NCI-H2171 (cell line): ENCODE data around the gene OBSL1.

Experiments used
- DNase-seq: peaks from one replicate; lab custom pipeline; 2025; lab: John Stamatoyannopoulos, UW

Gene OBSL1

GRCh38 chr2:219511547-219512325 is 59.6 kb downstream of the OBSL1 start:
- peak; percentile 62 for DNase-seq

GRCh38 chr2:219510512-219511135 is 60.7 kb downstream of the OBSL1 start:
- no peak for DNase-seq

GRCh38 chr2:219509780-219510511 is 61.4 kb downstream of the OBSL1 start:
- peak; percentile 38 for DNase-seq

GRCh38 chr2:219508971-219509779 is 62.2 kb downstream of the OBSL1 start:
- DNase-seq = peak; percentile 62

GRCh38 chr2:219508444-219508734 is 63.0 kb downstream of the OBSL1 start:
- no peak for DNase-seq

- DNase-seq = no peak
These were observed 63.5 kb downstream of the OBSL1 start for GRCh38 chr2:219507581-219508443.

GRCh38 chr2:219506802-219507526 is 64.4 kb downstream of the OBSL1 start:
- DNase-seq = peak; percentile 77

- no peak for DNase-seq
These were observed 65.1 kb downstream of the OBSL1 start for GRCh38 chr2:219506153-219506801.

- DNase-seq = no peak
These were observed 65.8 kb downstream of the OBSL1 start for GRCh38 chr2:219505585-219505984.

GRCh38 chr2:219502618-219503017 is 68.7 kb downstream of the OBSL1 start:
- no peak for DNase-seq

GRCh38 chr2:219501849-219502248 is 69.5 kb downstream of the OBSL1 start:
- no peak for DNase-seq
